Tibial nerve (tissue), 4 donors: ENCODE measurements around the gene TMEM238. TPM values are rescaled to one million over a fixed set of nuclear protein-coding genes. Genes with fewer than 3 reads are reported as not detected.

Experiments
- DNase-seq, 2 donors: peaks; one replicate each; pipeline ENCODE4 v3.0.0-alpha.2; 2019; ENCODE audit warnings: low spot score in 2 of 2
- H3K27ac ChIP-seq, 4 donors: fragments of 200-600 bp; sonication (generic) in 3 of 4; one replicate each; pipeline ENCODE4 v1.5.1; 2017 to 2019; ENCODE audit warnings: mild to moderate bottlenecking in 1 of 4
- H3K27me3 ChIP-seq, 2 donors: fragments of 200-600 bp; sonication (generic) in 1 of 2; one replicate each; pipeline versions ENCODE4 v1.5.1 to v1.6.0; 2017 to 2019
- H3K36me3 ChIP-seq, 3 donors: fragments of 200-600 bp; sonication (generic); one replicate each; pipeline ENCODE4 v1.5.1; 2018 to 2019
- H3K4me1 ChIP-seq, 4 donors: fragments of 200-600 bp; sonication (generic) in 3 of 4; one replicate each; pipeline ENCODE4 v1.5.1; 2017 to 2019
- H3K4me3 ChIP-seq, 4 donors: fragments of 200-600 bp; sonication (generic) in 3 of 4; one replicate each; pipeline ENCODE4 v1.5.1; 2017 to 2019; ENCODE audit warnings: mild to moderate bottlenecking in 1 of 4, moderate library complexity in 1 of 4
- H3K9me3 ChIP-seq, 4 donors: fragments of 200-600 bp; sonication (generic) in 3 of 4; one replicate each; pipeline ENCODE4 v1.5.1; 2017 to 2019
- EP300 ChIP-seq, 2 donors: sonication (generic); formaldehyde crosslinking; IDR thresholded peaks; one replicate each; pipeline ENCODE4 v1.6.1; 2017; ENCODE audit warnings: antibody characterized with exemption in 2 of 2, mild to moderate bottlenecking in 1 of 2
- POLR2A ChIP-seq, 2 donors: fragments of 450-650 bp; IDR thresholded peaks; one replicate each; pipeline ENCODE4 v1.6.1; 2017; ENCODE audit warnings: antibody characterized with exemption in 2 of 2, mild to moderate bottlenecking in 2 of 2, moderate library complexity in 2 of 2
- WGBS, 2 donors: methylation state at CpG; one replicate each; pipeline ENCODE4 v1.1.5; 2018; 5-methylcytosine and 5-hydroxymethylcytosine counted together
- total RNA-seq, 4 donors: library from RNA; depleted of rRNA; stranded (reverse); fragments of >200 nt; gene quantifications; one replicate each; pipeline ENCODE4 v1.1.0, GENCODE V29; 2016
- TF ChIP-seq, protein P1 (sequence below), 5 experiments: fragments of 200-600 bp in 3 of 5; fragments of 450-650 bp in 2 of 5; sonication (generic) in 3 of 5; IDR thresholded peaks; one replicate each; pipeline ENCODE4 v1.5.1; 2016 to 2019; ENCODE audit warnings: antibody characterized with exemption in 5 of 5, mild to moderate bottlenecking in 3 of 5, moderate library complexity in 2 of 5

The TMEM238 gene
- total RNA-seq, 4 donors from 2014 or later = 0.63 to 7.5 (median 2.6) TPM

DNA sequence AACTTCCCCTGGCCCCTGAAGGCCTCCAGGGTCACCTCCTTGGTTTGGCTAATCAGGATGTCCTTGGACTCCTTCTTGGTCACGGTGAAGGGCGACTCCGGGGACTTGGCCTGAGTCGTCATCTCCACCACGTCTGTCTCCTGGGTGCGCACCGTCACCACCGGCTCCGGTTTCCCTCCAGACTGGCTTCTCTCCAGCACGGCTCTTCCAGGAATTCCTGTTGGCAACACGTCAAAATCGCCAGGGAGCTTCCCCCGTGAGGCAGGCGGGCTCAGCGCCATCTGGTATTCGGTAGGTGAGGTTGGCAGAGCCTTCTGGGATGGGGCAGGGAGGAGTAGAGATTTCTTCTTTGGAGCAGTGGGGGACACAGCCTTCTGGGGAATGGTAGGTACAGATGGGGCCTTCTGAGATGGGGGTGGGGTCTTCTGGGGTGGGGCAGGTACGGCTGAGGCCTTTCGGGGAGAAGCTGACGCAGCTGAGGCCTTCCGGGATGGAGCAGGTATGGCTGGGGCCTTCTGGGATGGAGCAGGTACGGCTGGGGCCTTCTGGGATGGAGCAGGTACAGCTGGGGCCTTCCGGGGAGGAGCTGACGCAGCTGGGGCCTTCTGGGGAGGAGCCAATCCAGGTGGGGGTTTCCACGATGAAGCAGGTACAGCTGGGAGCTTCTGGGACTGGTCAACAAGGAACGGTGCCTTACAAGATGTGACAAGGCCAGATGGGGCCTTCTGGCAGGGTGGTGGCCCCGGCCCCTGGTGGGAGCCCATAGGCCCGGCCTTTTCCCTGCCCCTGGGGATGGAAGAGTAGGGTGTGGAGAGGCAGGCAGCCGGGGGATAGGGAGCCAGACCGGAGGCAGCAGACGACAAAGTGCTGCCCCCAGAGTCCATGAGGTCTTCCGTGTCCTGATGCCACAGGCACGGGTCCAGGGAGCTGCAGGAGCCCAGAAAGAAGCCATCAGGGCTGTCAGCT lies 24.9 kb downstream of the TMEM238 start:
- no peak overlapping the region for H3K27ac ChIP-seq
- TF ChIP-seq POLR2A (IDR thresholded peaks at IDR 0.05) (no peak), EP300 (IDR thresholded peaks at IDR 0.05) (no peak)
- TF ChIP-seq, protein P1, sequence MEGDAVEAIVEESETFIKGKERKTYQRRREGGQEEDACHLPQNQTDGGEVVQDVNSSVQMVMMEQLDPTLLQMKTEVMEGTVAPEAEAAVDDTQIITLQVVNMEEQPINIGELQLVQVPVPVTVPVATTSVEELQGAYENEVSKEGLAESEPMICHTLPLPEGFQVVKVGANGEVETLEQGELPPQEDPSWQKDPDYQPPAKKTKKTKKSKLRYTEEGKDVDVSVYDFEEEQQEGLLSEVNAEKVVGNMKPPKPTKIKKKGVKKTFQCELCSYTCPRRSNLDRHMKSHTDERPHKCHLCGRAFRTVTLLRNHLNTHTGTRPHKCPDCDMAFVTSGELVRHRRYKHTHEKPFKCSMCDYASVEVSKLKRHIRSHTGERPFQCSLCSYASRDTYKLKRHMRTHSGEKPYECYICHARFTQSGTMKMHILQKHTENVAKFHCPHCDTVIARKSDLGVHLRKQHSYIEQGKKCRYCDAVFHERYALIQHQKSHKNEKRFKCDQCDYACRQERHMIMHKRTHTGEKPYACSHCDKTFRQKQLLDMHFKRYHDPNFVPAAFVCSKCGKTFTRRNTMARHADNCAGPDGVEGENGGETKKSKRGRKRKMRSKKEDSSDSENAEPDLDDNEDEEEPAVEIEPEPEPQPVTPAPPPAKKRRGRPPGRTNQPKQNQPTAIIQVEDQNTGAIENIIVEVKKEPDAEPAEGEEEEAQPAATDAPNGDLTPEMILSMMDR (IDR thresholded peaks at IDR 0.05) = no peak
- H3K27me3 ChIP-seq = peaks cover 3 to 40% of the 10 kb centered on the region in 2 donors
- no peak overlapping the region for H3K4me3 ChIP-seq
- H3K4me1 ChIP-seq = peaks cover 0 to 8% (median 3%) of the 10 kb centered on the region in 4 donors
- no peaks in the 10 kb centered on the region for H3K36me3 ChIP-seq
- no peaks in the 10 kb centered on the region for H3K9me3 ChIP-seq
- DNase-seq = no peak
- WGBS, 2 donors = 76 to 82% methylated on average over 32 of the region's 32 CpGs

DNA sequence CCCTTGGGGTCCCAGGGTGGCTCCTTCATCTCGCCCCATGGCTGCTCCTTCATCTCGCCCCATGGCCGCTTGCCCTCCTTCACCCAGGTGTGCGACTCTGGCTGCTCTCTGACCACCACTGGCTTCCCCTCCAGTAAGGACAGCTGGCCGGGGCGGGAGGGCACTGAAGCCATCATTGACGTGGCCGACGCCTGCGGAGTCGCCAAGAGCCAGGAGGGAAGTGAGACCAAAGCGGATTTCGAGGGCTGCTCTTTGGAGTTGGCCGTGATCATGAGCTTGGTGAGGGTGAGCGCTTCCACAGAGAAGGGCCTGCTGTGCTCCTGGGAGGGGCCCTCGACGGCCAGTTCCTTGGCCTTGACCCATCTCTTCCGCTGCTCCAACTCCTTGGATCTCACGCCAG lies 25.6 kb downstream of the TMEM238 start:
- Histone ChIP-seq H3K27ac (no peak overlapping the region), H3K4me1 (peaks cover 0 to 15% (median 7%) of the 10 kb centered on the region in 4 donors), H3K27me3 (peaks cover 3 to 47% of the 10 kb centered on the region in 2 donors), H3K36me3 (no peaks in the 10 kb centered on the region), H3K9me3 (no peaks in the 10 kb centered on the region), H3K4me3 (no peak overlapping the region)
- DNase-seq = no peak
- TF ChIP-seq EP300 (IDR thresholded peaks at IDR 0.05) = no peak
- TF ChIP-seq, protein P1 (IDR thresholded peaks at IDR 0.05) = no peak
- no peak for TF ChIP-seq POLR2A (IDR thresholded peaks at IDR 0.05)
- 82 to 90% methylated on average over 19 of the region's 19 CpGs for WGBS, 2 donors

- DNase-seq = no peak
- H3K27me3 ChIP-seq = peaks cover 5 to 73% of the 10 kb centered on the region in 2 donors
- 25 to 46% methylated on average over 8 to 13 of the region's 13 CpGs for WGBS, 2 donors
- no peak overlapping the region for H3K4me3 ChIP-seq
- H3K27ac ChIP-seq = no peak overlapping the region
- peaks cover 0 to 4% (median 0%) of the 10 kb centered on the region in 3 donors for H3K36me3 ChIP-seq
- peaks cover 0 to 22% (median 8%) of the 10 kb centered on the region in 4 donors for H3K4me1 ChIP-seq
- TF ChIP-seq EP300 (IDR thresholded peaks at IDR 0.05) = no peak
- TF ChIP-seq, protein P1 (IDR thresholded peaks at IDR 0.05) = no peak
- no peak for TF ChIP-seq POLR2A (IDR thresholded peaks at IDR 0.05)
- no peaks in the 10 kb centered on the region for H3K9me3 ChIP-seq
Measured at GRCh38 chr19:55355213-55355821, 28.8 kb downstream of the TMEM238 start.

DNA sequence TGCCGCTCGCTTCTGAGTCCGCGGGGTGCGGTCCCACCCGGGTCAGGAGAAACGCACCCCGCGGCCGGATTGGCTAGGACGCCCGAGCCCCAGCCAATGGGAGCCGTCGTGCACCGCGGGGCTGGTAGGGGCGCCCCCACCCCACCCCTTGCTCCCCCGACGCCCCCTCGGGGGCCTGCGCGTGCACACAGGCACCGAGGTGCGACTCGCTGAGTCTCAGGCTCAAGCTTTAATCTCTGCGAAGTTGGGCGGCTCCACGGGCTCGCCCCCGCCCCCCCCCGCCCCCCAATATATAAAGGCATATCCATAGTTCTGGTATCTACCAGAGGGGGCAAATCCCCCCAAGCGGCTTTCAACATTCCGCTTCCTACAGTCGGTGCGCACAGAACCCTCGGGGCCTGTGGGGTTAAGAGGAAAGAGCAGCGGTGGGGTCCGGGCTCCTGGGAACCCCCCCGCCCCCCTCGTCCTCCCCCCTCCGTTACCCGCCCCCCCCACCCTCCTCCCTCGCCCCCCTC lies 29.3 kb downstream of the TMEM238 start, which contains the start of gene COX6B2:
Gene COX6B2, minus strand, starts transcription at position 22 of the 515 bp plus-strand sequence. CDS start 198 bp downstream, outside the sequence.
- H3K9me3 ChIP-seq = no peaks in the 10 kb centered on the region
- peaks cover 0 to 4% (median 0%) of the 10 kb centered on the region in 3 donors for H3K36me3 ChIP-seq
- H3K27ac ChIP-seq = no peak within 1 kb of the TSS
- H3K4me3 ChIP-seq = peak within 1 kb of the TSS; percentile 8 to 50 (median 26)
- no peak for TF ChIP-seq POLR2A (IDR thresholded peaks at IDR 0.05)
- TF ChIP-seq, protein P1 (IDR thresholded peaks at IDR 0.05) = no peak
- no peak for TF ChIP-seq EP300 (IDR thresholded peaks at IDR 0.05)
- DNase-seq = no peak
- peaks cover 0 to 22% (median 8%) of the 10 kb centered on the region in 4 donors for H3K4me1 ChIP-seq
- 1 to 4% methylated on average over 16 to 19 of the region's 43 CpGs for WGBS, 2 donors
- peaks cover 5 to 74% of the 10 kb centered on the region in 2 donors for H3K27me3 ChIP-seq
